Stimulated activated CD4-positive, alpha-beta T cell treated with anti-CD3 and anti-CD28 coated beads, Interleukin-2, amount 100 ng/mL, for 24 hours (primary cell): ENCODE measurements around the gene ATPAF2.

Source experiments
- DNase-seq, 2 donors: peaks; one replicate each; pipeline ENCODE4 v3.0.0-alpha.2; 2020

The ATPAF2 gene

DNA sequence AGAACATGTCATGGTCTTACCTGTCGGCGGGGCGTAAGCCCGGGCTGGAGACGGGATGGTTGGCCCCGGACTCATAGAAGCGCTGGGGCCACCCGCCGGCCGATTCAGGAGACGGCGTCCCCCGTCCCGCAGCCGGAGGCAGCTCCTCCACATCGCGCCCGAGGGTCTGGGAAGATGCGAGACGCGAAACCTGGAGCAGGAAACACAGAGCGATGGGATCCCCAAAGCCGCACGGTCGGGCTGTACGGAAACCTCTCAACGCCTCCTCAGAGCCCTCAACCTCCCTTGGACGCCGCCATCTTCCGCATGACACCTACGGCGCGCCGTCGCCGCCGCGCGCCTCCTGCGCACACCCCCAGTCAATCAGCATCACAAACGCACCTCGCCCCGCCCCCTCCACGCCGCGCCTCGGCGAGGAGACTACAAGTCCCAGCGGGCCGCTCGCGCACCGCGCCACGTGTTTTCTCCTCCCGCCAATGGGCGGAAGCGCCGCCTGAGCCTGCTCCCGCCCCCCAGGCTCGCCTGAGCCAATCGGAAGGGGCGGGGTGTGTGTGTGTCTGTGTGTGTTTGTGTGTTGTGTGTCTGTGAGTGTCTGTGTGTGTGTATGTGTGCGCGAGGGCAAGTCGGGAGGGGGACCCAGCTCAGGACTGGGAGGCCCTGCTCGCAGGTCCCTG lies at the start of gene ATPAF2, which contains the start of gene GID4:
Gene ATPAF2, minus strand, starts transcription at position 308 of the 674 bp plus-strand sequence. Its CDS starts 155 bp downstream, at position 153.
Gene GID4, plus strand, starts transcription at position 548 of the 674 bp plus-strand sequence. Its CDS starts 57 bp downstream, at position 605.
- DNase-seq = peak; percentile 100

DNA sequence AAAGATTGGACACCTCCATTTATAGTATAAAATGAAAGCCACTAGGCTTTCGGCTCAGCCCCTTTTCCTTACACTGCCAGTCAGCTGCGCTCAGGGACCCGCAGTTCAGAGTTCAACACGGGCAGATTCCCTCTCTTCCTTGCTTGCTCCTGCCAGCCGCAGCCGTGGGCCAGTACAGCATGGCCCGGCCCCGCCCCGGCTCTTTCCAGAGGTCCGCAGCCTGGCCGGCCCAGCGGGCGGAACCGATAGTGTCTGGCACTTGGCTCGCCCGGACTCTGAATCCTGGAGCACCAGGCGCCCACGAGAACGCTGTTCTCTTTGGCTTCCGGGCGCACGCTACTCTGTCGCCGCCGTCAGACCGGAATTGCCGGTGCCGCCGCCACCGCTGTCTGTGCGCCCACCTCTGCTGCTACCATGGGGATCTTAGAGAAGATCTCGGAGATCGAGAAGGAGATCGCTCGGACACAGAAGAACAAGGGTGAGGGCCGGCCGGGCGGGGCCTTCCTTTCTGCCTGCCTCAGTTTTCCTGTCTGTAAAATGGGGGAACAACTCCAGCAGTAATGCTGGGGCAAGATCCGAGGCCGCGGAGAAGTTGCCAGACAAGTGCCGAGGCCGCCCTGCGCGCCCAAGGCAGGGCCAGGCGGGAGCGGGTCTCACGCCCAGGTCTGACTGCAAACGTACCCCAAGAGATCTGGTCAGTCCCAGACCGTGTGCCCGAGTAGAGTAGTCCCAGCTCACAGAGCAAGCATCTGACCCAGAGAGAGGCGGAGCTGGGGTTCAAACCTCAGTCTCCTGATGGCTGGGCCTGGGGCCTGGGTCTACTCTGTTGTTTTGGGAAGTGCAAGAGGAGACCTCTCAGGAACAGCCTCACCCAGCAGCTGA lies 48.9 kb upstream of the ATPAF2 start, which contains the start of gene DRG2:
Gene DRG2, plus strand, starts transcription at position 339 of the 882 bp plus-strand sequence. Its CDS starts 76 bp downstream, at position 415.
- peak; percentile 92 to 93 for DNase-seq

DNA sequence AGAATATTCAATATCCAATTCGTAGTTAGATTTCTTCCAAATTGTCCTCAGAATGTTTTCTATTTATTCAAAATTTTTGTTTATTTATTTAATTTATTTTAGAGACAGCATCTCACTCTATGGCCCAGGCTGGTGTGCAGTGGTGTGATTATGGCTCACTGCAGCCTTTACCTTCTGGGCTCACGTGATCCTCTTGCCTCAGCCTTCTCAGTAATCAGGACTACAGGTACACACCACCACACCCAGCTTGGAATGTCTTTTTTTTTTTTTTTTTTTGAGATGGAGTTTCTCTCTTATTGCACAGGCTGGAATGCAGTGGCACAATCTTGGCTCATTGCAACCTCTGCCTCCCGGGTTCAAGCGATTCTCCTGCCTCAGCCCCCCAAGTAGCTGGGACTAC lies 45.3 kb upstream of the ATPAF2 start:
- no peak for DNase-seq

DNA sequence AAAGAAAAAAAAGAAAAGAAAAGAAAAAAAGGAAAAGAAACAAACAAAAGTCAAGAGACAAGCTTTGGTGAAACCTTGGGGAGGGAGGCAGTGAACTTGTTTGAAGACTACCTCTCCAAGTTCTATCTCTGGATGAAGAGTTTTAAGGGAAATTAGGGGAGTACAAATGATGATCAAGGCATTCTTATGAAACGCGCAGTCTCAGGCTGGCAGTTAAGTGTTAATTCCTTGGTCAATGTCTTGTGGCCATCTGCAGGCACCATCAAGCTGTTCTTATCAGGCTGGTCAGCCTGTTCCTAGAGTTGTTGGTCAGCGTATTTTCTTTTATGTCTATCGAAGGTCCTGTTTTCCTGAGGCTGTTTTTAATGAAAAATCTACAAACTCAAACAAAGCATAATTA lies 40.6 kb upstream of the ATPAF2 start:
- DNase-seq = no peak

DNA sequence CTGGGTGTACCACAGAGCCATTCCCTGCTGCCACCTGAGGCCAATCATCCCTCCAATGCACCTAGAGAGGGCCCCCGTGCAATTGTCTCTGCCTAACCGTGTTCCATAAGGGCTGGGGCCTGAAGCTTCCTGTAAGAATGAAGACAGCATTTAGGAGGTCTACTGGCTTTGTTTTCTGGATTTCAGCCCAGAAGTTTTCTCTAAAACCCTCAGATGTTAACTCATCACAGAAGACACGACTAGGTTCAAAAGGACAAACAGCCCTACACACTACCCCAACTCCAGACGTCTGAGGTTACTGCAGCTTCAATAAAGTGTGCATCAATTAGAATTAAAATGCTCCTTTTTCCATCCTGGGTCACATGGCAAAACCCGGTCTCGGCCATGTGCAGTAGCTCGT lies 38.0 kb upstream of the ATPAF2 start:
- no peak for DNase-seq

DNA sequence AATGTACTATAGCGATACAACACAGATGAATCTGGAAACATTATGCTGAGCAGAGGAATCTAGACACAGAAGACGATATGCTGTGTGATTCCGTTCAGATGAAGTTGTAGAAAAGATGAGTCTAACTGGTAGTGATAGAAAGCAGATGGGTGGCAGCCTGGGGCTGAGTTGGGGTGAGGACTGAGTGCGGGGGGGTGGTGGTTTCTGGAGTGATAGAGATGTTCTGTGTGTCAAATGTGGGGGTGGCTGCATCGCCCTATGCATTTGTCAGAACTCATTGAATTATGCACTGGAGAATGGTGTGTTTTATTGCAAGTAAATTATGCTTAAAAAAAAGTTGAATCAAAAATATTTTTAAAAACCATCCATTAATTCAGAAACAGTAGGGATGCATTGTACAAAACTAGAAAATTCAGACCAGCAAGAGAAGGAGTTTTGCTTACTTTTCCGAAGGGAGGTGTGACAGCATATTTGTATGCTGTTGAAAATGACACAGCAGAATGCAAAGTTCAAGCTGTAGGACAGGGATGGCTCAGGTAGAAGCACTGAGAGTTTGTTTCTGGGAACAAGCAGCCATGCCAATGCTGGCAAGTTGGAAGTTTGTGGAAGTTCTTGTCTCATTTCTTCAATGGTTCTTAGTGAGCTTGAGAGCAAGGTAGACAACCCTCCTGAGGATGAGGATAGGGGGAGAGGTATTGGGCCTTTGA lies 35.8 kb upstream of the ATPAF2 start:
- DNase-seq = no peak

DNA sequence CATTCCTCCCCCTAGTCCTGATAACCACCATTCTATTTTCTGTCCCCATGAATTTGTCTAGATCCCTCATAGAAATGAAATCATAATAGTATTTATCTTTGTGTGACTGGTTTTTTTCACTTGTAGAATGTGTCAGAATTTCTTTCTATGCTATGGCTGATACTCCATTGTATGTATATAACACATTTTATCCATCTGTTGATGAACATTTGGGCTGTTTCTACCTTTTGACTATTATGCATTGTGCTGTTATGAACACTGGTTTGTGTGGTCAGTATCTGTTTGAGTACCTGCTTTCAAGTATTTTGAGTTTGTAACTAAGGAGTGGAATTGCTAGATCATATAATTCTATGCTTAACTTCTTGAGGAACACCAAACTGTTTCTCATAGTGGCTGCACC lies 32.8 kb upstream of the ATPAF2 start:
- no peak for DNase-seq

DNA sequence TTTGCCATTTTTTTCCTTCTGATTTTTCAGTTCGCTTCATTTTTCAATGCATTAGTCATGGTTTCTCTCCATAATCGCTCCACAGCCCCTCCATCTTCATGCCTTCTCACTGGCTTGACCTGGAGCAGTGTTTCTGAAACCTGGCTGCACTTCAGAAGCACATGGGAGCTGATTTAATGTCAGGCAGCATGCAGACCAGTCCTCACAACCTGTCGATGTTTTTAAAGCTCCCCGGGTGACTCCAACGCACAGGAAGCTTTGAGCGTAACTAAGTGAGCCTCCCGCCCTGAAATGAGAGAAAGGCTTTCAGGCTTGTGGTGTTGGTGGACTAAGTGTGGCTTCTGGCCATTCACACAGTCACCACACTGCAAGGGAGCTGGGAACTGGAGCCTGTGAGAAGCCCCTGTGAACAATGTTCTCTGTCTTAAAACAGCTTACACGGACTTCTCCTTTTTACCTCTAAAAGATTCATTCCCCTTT lies 31.9 kb upstream of the ATPAF2 start:
- no peak for DNase-seq

DNA sequence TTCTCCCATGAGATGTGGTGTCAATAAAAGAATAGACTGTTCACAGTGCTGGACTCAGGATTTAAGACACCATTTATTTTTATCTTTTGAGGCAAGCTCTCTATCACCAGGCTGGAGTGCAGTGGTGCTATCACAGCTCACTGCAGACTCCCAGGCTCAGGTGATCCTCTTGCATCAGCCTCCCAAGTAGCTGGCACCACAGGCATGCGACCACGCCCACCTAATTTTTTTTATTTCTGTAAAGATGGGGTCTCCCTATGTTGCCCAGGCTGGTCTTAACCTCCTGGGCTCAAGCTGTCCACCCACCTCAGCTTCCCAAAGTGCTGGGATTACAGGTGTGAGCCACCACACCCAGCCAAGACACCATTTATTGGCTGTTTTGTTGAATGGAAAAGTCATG lies 30.1 kb upstream of the ATPAF2 start:
- no peak for DNase-seq

DNA sequence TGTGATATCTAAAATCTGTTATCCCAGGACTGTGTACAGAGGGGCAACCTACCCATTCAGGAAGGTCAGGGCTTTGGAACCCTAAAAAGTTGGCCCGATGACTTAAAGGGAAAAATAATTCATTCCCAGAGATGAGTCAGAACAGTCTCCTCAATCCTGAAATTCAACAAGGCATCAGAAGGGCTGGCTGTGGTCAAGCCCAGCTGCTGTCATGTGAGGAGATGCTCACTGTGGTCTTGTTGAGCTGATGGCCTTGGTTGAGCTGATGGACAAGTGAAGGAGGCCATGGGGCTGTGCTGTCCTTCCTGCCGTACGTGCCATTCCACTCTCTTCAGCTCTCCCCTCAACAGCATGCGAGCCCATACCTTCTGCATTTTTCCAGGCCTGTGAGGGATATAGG lies 27.9 kb upstream of the ATPAF2 start:
- no peak for DNase-seq

DNA sequence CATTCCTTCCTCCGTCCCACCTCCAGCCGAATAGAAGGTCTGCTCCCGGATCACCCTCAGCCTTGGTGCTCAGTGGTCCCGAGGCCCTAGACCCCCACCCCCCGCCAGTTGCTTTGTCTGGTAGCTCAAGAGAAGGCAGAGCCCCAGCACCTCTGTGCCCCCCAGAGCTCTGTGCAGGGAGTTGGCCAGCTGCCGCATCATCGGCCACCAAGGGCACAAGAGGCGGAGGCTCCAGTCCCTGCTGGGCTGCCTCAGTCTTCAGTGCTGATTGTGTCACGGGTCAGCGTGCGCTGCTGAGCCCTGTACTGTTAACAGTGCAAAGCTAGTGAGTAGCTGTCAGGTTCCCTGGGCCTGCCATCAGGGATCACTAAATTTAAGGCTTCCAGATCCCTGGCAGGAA lies 26.6 kb upstream of the ATPAF2 start:
- DNase-seq = no peak

DNA sequence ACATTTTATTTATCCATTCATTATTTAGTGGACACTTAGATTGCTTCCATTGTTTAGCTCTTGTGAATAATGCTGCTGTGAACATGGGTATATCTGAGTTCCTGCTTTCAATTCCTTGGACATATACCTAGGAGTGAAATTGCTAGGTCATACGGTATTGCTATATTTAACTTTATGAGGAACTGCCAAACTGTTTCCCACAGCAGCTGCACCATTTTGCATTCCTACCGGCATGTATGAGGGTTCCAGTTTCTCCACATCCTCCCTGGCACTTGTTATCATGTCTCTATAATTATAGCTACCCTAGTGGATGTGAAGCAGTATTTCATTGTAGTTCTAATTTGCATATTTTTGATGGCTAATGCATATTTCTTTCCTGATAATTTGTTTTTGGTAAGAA lies 25.1 kb upstream of the ATPAF2 start:
- no peak for DNase-seq

DNA sequence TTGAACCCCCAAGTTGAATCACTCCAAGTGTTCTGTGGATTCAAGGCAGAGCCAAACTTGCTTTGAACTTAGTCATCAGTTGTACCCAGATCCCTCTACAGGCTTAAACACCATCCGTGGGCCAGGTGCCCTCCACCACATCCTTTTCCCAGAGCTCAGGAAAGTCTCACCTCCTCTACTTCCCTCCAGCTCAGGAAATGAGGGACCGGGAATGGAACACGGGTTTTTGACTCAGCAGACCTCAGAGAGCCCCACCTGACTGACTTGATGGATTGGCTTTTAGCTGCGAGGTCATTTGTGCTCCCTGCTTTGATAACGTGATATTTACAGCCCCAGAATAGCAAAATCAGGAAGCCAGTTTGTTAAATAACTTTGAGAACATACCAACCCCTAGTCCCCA lies 20.3 kb upstream of the ATPAF2 start:
- DNase-seq = no peak

DNA sequence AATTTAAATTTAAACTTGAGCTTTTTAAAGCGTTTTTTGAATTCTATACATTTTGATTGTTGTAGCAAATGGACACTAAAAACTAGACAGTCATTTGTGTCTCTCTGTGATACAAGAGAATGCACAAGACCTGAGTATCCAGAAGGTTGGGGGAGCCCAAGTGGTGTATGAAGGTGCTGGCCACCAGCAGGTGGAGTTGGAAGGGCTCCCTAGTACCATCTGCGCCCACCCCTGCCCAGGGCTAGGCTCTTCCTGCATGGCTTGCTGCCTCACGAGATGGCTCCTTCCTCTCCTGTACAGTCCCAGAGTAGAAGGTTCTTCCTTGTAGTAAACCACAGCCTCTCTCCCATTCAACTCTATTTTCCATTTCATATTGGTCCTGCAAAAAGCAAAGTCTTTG lies 17.2 kb upstream of the ATPAF2 start:
- no peak for DNase-seq

DNA sequence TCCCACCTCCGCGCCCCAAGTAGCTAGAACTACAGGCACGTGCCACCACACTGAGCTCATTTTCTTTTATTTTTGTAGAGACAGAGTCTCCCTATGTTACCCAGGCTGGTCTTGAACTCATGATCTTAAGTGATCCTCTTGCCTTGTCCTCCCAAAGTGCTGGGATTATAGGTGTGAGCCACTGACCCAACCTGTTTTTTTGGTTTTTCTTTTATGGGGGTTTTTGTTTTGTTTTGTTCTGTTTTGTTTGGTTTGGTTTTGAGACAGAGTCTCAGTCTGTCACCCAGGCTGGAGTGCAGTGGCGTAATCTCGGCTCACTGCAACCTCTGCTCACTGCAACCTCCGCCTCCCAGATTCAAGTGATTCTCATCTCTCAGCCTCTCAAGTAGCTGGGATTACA lies 16.6 kb upstream of the ATPAF2 start:
- DNase-seq = no peak

DNA sequence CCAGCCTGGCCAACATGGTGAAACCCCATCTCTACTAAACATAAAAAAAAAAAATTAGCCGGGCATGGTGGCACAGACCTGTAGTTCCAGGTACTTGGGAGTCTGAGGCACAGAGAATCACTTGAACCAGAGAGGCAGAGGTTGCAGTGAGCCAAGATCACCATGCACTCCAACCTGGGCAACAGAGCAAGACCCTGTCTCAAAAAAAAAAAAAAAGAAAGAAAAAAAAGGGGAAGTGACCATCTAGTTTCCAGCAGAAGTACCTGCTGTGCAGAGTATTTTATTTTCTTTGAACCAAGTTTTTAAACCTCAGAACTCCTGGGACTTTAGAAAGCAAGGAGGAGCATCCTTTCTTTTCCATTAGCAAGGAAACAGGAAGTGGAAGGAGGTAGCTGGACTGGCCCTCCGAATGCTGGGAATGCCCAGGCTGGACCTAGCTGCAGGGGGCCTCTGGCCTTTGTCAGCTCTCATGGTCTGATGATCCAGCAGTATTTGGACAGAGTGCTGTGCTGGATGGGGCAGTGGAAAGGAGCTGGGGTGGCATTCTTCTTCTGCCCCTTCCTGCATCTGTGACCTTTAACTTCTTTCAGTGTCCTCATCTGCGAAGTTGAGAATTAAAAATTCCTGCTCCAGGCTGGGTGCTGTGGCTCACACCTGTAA lies 6.9 kb upstream of the ATPAF2 start:
- DNase-seq = no peak

DNA sequence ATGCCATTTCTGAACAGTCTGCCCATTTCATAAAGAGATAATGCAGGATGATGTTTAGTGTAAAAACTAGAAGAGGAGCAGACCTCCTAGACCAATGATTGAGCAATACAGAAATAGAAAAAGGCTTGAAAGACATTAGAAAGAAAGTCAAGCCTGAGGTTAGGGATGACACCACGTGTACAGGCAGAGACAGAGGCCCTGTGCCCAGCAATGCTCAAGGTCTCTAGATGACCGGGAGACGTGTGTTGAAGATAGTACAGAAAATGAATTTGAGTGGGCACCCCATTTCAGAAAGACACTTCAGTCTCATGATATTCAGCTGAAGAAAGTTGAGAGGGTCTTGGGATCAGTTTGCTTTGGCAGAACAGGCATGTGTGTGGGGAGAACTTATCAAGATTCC lies 5.6 kb upstream of the ATPAF2 start:
- no peak for DNase-seq

DNA sequence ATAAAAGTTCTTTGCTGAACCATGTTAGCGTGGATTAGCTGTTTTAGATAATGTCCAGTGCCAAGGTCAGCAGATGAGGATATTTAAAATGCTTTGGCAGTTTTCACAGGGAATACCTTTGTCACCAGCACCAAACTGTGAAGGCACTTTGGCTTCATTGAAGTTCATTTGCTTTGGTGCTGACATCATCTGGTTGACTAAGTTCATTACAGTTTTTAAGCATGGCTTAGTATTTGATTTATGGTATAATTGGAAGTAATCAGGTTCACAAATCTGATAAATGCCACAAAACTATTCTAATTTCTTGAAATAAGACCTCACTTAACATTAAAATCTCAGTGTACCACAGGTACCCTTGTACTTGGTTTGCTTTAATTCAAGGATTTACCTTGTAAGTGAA lies 4.5 kb upstream of the ATPAF2 start:
- DNase-seq = no peak

DNA sequence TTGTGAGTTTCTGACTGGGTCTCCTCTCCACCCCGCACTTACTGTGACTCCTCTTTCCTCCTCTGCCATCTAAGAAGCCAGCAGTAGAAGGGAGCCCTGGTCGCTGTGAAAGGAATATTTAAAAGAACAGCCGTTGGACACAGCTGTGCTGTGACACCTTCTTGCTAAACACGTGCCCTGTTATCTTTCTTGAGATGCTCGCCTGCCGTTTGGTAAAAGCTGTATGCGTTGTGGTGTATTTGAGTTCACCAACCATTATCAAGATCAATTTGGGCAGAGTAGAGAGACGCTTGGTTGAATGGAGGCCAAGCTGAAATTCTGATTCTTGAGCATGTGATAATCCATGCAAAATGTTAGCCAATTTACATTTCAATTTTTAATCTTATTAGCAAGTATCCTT lies 4.0 kb upstream of the ATPAF2 start:
- no peak for DNase-seq

DNA sequence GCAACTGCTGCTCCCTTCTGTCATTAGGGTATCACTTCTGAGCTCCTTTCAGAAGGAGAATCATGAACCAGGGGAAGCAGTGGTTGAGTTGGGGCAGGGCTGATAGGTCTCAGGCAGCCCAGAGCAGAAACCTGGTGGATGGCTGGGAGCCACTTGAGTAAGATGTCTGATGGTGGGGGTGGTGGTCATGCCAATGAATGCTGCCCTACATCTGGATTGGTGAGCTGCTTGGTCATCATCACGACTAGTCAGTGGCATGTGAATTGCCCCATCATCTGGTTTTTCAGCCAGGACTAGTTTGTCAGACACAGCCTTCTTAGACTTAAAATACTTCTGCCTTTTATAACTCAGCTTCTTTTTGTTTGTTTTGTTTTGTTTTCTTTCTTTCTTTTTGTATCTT lies 2.8 kb upstream of the ATPAF2 start:
- no peak for DNase-seq

DNA sequence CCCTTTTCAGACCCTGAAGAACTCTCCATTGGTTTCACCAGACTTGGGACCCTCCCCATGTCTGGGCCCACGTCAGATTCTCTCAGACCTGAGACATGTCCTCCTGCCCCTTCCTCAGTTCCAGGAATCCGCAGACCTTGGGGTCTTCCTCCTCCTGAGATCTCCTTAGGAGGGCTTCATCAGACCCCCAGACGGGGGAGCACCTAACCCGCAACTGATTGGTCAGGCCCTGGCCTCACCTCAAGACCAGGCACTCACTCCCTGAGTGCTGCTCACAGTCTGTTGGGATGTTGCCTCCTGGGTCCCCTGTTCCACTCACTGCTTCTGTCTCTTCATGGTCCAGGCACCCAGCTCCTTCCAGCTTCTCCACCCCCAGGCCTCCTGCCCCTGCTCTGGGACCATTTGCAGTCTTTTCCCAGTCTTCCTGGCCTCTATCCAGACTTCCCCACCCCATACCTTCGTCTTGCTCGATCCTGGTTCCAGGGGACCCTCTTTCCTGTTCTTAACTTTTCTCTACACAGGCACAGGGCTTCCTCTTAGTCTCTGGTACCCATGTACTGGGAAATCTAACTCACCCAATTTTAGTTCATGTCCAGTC lies 1.4 kb upstream of the ATPAF2 start:
- no peak for DNase-seq

DNA sequence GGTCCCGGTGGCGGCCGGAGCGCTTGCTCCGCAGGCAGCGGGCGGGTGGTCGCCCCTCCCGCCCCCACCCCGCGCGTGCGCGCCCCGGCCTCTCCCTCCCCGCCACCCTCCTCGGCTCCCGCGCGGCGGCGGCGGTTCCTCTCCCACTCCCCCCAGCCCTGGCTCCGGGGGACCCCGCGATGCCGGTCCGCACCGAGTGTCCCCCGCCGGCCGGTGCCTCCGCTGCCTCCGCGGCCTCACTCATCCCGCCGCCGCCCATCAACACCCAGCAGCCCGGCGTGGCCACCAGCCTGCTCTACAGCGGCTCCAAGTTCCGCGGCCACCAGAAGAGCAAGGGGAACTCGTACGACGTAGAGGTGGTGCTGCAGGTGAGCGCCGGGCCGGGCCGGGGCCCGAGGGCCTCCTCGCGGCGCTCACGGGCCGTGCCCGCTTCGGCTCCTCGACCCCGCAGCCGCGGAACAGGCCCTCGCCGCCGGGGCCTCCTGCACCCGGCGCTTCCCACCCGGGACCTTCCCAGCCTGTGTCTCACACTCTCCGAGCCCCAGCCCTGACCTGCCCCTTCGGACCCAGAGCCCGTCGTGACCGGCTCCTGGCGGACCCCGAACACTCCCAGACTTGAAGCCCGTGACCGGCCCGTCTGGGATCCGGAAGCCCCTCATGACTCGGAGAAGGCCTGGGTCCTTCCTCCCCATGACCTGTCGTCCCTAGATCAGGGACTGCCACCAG lies 730 bp upstream of the ATPAF2 start:
- DNase-seq = no peak
